Measurements from ENCODE around the gene GNA15. TPM values are rescaled to one million over a fixed set of nuclear protein-coding genes. Genes with fewer than 3 reads are reported as not detected.

GNA15 gene
- total RNA-seq, 6 donors from 2014 or later = 19.0 to 31.4 (median 28.4) TPM

GRCh38 chr19:3210347-3211017, 74.6 kb downstream of the GNA15 start:
- H3K36me3 ChIP-seq = peaks cover 3 to 35% (median 31%) of the 10 kb centered on the region in 4 donors
- H3K27me3 ChIP-seq = no peaks in the 10 kb centered on the region
- H3K9me3 ChIP-seq = no peaks in the 10 kb centered on the region
- ATAC-seq (ENCODE audit: low FRiP score in 2 of 2) (peak; percentile 71 to 80), DNase-seq (peak; percentile 73 to 81)
- no peak overlapping the region for H3K4me3 ChIP-seq
- no peak for TF ChIP-seq EP300 (IDR thresholded peaks at IDR 0.05)
- TF ChIP-seq, protein P1, sequence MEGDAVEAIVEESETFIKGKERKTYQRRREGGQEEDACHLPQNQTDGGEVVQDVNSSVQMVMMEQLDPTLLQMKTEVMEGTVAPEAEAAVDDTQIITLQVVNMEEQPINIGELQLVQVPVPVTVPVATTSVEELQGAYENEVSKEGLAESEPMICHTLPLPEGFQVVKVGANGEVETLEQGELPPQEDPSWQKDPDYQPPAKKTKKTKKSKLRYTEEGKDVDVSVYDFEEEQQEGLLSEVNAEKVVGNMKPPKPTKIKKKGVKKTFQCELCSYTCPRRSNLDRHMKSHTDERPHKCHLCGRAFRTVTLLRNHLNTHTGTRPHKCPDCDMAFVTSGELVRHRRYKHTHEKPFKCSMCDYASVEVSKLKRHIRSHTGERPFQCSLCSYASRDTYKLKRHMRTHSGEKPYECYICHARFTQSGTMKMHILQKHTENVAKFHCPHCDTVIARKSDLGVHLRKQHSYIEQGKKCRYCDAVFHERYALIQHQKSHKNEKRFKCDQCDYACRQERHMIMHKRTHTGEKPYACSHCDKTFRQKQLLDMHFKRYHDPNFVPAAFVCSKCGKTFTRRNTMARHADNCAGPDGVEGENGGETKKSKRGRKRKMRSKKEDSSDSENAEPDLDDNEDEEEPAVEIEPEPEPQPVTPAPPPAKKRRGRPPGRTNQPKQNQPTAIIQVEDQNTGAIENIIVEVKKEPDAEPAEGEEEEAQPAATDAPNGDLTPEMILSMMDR (IDR thresholded peaks at IDR 0.05) = peak; percentile 53 to 78 (median 72)
- no peak overlapping the region for H3K27ac ChIP-seq
- WGBS, 2 donors = 45 to 47% methylated on average over 16 to 20 of the region's 20 CpGs
- no peaks in the 10 kb centered on the region for H3K4me1 ChIP-seq

DNA sequence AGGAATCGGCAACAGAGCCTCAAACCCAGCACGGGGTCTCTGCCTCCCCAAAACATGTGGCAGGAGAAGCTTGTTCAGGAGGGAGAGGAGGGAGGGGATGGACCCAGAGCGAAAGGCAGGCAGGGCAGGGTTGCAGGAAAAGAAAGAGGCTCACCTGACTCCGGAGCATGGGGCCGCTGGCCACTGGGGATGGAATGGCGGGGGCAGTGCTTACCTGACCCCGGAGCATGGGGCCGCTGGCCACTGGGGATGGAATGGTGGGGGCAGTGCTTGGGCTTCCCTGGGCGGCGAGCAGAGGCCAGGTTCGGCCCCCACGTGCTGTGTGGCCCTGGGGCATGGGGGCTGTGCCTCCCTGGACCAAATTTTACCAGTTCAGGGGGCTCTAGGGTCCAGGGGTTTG, 75.4 kb downstream of the GNA15 start:
- ATAC-seq (ENCODE audit: low FRiP score in 2 of 2) (no peak), DNase-seq (no peak)
- H3K4me1 ChIP-seq = no peaks in the 10 kb centered on the region
- no peak overlapping the region for H3K27ac ChIP-seq
- TF ChIP-seq POLR2A (IDR thresholded peaks at IDR 0.05) (no peak), POLR2AphosphoS5 (IDR thresholded peaks at IDR 0.05) (no peak), EP300 (IDR thresholded peaks at IDR 0.05) (no peak)
- TF ChIP-seq, protein P1 (IDR thresholded peaks at IDR 0.05) = no peak
- no peak overlapping the region for H3K4me3 ChIP-seq
- no peaks in the 10 kb centered on the region for H3K9me3 ChIP-seq
- peaks cover 3 to 28% (median 24%) of the 10 kb centered on the region in 4 donors for H3K36me3 ChIP-seq
- 38 to 59% methylated on average over 6 to 12 of the region's 12 CpGs for WGBS, 2 donors
- no peaks in the 10 kb centered on the region for H3K27me3 ChIP-seq

- H3K27me3 ChIP-seq = no peaks in the 10 kb centered on the region
- TF ChIP-seq, protein P1 (IDR thresholded peaks at IDR 0.05) = no peak
- TF ChIP-seq POLR2AphosphoS5 (IDR thresholded peaks at IDR 0.05) = no peak
- no peak for TF ChIP-seq POLR2A (IDR thresholded peaks at IDR 0.05)
- TF ChIP-seq EP300 (IDR thresholded peaks at IDR 0.05) = no peak
- H3K4me3 ChIP-seq = no peak overlapping the region
- H3K9me3 ChIP-seq = no peaks in the 10 kb centered on the region
- DNase-seq (no peak), ATAC-seq (ENCODE audit: low FRiP score in 2 of 2) (no peak)
- H3K4me1 ChIP-seq = no peaks in the 10 kb centered on the region
- H3K27ac ChIP-seq = no peak overlapping the region
- 92 to 96% methylated on average over 7 of the region's 7 CpGs for WGBS, 2 donors
- peaks cover under 1 to 8% (median 5%) of the 10 kb centered on the region in 4 donors for H3K36me3 ChIP-seq
Observed at GRCh38 chr19:3213159-3213558, 77.3 kb downstream of the GNA15 start.

Other genes starting within 250 kb of the GNA15 start
- 1 to 10 TPM; 5.2 to 9.8 (median 6.1) TPM for gene ZNF57, start 235.1 kb upstream of the GNA15 start, total RNA-seq
- gene ZNF77, start 191.1 kb upstream of the GNA15 start, total RNA-seq = 1 to 10 TPM; 3.1 to 7.3 (median 4.6) TPM
- 10 to 100 TPM in 2 of 6 donors, 1 to 10 TPM in 4; 4.1 to 49.2 (median 5.4) TPM for gene TLE6, start 158.5 kb upstream of the GNA15 start, total RNA-seq
- gene TLE2, start 106.8 kb upstream of the GNA15 start, total RNA-seq = 100 to 1,000 TPM in 1 of 6 donors, 10 to 100 TPM in 5; 35.0 to 115 (median 56.0) TPM
- gene TLE5, start 73.5 kb upstream of the GNA15 start, total RNA-seq = 100 to 1,000 TPM; 324 to 781 (median 471) TPM
- gene GNA11, start 41.7 kb upstream of the GNA15 start, total RNA-seq = 100 to 1,000 TPM in 1 of 6 donors, 10 to 100 TPM in 5; 60.0 to 103 (median 75.9) TPM
- gene S1PR4, start 42.7 kb downstream of the GNA15 start, total RNA-seq = 10 to 100 TPM; 19.1 to 41.6 (median 33.7) TPM
- 10 to 100 TPM; 35.6 to 87.0 (median 72.5) TPM for gene NCLN, start 49.9 kb downstream of the GNA15 start, total RNA-seq
- gene CELF5, start 88.6 kb downstream of the GNA15 start, total RNA-seq = under 1 TPM in 2 of 6 donors, not detected in 4; 0.49 to 0.76 TPM
- 100 to 1,000 TPM in 5 of 6 donors, 10 to 100 TPM in 1; 96.1 to 175 (median 154) TPM for gene NFIC, start 230.6 kb downstream of the GNA15 start, total RNA-seq